GM11168 (cell line): ENCODE measurements around the gene STC2.
"Not testable (repeated sequence)": the region's sequence is repeated elsewhere in the genome, so short reads cannot be mapped to it uniquely, and the experiment has no call there.

Source experiments
- in situ Hi-C: fragments of 300-500 bp; cut with MboI; formaldehyde crosslinking; loops from one replicate; pipeline ENCODE4 v1.12.0; 2022; ENCODE audit warnings: low sequenced_read_pairs; ENCODE audit not compliant: unreplicated experiment

The STC2 gene

DNA sequence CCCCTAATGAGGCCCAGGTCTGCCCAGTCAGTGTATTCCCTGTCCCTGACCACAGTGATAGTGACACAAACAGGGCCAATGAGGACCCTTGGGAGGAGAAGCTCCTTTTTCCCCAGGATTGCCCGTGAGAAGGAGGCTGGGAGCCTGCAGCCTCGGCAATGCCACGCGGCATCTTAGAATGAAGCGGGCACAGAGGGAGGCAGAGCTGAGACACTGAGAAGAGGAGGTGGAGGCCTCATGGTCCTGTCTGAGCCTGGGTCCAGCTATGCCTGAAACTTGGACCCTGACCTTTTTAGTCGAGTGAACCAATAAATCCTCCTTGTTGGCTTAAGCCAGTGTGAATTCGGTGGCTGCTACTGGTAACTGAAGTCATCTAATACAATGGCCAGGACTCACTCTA is 28.4 kb downstream of the STC2 start:
- in situ Hi-C loops, result loop anchor here (25.0 kb wide), 1 partner anchor 262 kb away; no protein-coding TSS in a partner anchor

DNA sequence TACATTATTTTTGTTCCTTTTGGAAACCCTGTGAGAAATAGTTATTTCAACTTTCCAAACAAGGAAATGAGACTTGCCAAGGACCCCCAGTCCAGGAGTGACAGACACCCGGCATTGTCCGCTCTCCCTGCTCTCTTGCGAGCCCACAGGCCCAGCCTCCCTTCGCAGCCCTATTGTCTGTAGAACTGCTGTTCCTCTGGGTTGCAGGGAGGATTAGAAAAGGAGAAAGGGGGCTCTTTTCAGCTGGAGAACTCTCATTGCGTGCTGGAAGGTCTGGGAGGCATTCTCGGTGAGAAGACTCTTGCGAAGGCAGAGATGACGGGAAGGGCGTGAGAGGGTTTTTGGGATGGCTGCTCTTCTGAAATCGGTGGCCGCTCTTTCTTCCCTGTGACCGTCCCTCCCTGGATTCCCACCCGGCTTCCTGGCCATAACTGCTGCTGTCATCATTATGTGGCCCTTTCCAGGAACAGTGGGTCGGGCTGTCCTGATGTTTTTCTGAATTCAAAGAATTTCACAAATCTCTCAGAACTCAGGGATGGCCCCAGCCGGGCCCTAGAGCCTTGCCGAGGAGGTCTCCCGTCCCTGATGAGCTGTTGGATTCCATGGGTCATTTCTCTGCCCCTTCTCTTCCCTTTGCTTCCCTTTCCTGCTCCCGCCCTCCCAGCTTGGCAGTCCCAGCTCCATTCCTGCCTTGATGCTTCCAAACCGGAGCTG is 29.8 kb downstream of the STC2 start:
- in situ Hi-C loops, result no loop called here

DNA sequence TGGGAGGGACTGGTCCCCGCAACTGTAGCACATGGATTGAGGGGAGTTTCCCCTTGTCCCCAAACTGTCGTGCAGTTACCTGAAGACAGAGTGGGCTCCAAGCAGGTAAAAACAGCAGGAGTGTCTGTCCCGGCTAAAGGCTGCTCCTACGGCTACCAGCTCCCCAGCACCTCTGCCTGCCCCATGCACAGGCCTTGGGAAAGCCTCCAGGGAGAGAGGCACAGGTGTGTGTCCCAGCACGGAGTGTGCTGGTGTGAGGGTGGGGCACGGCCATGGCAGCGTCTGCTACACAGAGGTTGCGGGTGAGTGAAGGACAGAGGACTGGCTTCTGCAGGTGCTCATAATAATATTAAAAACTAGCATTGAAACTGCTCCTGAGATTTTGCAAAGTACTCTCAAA is 30.4 kb downstream of the STC2 start:
- in situ Hi-C loops, result no loop called here

DNA sequence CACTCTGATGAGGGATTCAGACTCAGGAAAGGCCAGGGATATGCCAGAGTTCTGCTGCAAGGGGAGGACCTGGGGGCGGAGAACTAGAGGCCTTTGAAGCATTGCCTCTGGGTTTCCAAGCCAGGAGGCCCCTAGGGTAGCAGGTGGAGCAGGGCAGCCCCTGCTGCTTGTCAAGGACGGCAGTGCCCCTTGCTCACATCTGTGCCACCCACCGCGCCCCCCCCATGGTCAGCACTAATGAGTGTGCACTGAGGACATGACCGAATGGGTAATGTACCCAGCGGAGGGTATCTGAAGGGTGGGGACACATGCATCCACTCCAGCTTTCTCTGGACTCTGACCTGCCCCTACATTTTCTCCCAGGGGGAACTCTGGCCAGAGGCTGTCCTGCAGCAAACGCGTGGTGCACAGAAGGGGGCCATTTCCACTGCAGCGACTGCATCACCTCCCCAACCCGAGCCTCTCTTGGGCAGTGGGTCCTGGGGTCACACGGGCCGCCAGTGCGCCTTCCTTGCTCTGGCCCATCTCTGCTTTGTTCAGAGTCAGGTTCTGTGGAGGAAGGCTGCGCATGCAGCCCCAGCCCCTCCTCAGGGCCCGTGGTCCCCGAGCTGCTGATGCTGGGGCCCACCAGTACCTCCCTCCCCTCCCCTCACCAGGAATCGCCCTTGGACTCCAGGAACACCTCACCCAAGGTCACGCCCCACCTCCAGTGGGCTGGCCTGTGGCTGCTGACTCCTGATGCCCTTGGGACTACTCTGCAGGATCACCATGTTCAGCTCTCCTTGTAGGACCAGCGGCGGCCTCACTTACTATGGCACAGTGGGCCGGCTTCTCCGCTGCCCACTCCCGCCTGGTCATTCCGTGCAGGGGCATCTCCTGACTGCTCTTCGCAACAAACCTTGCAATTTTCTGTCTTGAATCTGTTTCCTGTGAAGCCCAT is 31.2 kb downstream of the STC2 start:
- in situ Hi-C loops, result no loop called here

DNA sequence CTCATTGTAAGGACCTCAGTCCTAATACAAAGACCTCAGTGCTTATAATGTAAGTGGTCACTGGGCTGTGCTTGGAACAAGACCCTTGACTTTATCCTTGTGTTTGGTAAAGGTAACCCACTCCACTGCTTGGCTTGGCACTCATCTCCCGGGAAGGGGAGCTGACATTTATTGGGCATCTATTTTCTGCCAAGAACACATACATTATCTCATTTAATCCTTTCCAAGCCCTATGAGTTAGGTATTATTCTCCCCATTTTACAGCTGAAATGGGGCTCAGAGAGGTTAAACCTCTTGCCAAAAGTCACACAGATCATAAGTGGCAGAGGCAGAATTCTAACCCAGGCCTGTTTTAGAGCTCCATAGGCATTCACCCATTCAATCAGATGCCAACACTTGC is 32.4 kb downstream of the STC2 start:
- in situ Hi-C loops, result no loop called here

DNA sequence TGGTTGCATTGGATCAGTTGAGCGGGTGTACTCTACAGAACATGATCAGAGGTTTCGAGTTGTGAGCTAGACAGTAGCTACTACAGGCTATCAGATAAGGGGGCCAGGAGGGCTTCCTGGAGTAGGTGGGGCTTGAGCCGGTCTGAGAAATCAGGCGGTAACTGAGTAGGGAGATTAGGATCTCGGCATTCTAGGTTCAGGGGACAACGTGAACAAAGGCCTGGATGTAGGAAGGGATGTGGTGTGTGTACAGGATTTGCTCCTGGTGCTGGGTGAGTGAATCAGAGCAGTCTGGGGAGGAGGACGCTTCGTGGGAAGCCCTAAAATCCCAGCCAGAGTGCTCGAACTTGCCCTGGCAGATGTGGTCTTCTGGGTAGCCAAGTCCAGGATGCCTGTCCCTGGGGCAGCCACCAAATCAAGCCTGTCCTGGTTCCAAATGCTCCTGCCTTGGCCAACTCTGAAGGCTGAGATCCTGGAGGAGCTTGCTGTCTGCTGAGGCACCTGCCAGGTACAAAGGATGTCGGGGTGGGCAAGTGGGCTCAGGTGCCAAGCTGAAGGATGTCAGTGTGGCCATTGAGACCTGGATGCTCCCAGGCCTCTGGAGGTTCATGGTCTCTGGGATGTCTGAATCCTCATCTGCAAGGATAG is 33.4 kb downstream of the STC2 start:
- in situ Hi-C loops, result no loop called here

DNA sequence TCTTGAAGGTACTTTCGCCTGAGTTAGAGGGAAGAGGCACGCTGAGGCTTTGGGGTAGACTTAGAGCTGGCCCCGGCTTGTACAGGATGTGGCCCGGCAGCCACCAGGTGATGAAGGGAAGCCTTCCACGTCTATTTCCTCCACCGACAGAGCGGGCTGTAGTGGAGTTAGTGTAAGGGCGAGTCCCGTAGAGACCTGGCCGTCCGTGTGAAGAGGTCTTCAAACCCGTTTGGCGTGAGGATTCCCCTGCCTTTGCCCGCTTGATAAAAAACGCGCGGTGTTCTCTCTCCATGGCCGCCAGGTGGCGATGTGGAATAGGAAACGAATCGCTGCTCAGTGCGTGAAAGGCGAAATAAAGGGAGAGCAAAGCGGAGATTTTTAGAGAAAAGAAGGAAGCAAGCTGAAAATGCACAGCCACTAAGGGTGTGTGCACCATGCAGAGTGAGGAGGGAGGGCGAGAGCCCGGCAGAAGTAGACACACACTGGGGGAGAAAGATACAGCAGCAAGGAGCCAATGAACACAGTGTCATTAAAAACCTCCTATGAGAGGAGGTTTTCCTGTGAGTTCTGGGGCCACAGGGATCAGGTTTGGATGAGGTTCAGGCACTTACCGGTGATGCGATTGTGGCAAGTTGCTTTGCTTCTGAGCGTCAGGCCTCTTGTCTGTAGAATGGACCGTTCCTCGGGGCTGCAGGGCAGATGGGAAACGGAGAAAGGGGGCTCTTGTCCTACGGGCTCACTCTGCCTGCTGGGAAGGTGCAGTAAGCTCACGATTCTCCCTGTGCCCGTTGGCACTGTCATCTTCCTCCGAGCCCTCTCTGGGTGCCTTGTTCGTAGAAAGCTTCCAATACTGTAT is 34.2 kb downstream of the STC2 start:
- in situ Hi-C loops, result no loop called here

DNA sequence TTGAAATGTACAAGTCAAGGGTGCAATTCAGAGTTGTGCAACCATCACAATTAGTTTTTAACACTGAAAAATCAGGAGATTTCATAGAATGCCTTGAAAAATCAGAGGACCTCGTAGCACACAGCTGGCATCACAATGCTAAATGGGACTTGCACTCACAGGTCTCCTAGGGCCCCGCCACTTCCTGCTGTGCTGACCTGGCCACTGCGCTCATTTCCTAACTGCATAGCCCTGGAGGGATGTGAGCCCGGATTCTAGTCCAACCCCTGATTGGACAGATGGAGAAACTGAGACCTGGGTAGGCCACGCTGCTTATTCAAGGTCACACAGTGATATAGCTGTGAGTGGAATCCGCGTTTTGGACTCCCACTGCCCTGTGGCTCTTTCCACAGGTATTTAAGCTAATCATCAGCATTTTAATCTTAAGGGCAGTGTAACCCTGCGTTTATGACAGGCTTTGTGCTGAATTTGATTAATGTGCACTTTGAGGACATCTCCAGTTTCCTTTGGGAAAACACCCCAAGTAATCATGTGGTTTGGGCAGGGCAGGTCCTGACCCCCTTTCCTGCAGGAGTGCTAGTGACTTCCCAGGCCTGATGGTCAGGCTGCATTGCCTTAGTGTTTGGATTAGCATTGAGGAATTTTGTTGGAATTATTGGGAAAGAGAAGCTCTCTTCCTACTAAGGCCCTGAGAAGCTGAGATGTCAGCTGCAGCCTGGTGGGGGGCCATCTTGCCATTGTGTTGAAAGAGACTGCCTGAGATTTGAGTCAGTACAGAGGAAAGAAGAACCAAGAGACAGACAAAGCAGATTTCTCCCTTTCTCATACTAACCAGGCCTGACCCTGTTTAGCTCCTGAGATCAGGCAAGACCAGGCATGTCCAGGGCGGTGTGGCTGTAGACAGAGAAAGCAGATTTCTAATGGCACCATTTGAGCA is 36.2 kb downstream of the STC2 start:
- in situ Hi-C loops, result no loop called here

DNA sequence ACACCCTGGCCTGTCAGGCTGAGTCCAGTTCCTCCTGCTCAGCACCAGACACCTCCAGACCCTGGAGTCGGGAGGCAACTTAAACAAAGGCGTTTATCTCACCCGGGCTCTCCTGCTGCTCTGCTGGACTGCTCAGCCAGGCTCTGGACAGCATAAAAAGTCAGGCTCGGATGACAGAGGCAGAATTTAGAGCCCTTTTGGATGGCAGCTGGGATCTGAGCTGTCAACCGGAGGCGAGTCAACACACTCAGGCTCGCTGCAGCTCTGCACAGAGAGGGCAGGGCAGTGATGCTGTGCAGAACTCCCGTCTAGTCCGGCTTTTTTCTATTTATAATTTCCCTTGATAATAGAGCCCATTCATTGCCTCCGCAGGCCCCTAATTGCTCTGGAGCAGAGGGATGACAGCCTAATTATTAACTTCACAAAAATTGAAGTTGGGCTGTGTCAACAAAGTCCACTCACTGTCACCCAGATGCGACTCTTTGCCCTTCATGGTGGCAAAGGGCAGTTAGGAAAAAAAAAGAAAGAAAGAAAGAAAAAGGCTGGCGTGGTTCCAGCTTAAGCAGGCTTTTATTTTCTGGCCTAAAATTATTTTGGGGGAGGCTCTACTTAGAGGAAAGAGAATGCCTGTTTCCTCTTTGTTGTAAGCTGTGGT is 37.6 kb downstream of the STC2 start:
- in situ Hi-C loops, result no loop called here

DNA sequence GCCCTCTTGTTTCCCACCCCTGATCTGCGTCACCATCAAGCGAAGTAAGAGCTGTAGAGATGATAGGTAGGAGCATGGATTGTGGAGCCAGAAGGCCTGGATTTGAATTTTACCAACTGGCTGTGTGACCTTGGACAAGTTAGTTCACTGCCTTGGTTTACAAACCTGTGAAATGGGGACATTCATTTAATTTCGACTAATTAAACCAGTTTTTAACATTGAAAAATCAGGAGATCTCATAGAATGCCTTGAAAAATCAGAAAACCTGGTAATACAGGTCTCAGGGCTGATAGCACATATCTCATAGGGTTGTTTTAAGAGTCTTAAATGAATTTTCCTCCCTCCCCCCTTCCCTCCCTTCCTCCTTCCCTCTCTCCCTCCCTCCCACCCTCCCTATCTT is 38.8 kb downstream of the STC2 start:
- in situ Hi-C loops, result no loop called here

DNA sequence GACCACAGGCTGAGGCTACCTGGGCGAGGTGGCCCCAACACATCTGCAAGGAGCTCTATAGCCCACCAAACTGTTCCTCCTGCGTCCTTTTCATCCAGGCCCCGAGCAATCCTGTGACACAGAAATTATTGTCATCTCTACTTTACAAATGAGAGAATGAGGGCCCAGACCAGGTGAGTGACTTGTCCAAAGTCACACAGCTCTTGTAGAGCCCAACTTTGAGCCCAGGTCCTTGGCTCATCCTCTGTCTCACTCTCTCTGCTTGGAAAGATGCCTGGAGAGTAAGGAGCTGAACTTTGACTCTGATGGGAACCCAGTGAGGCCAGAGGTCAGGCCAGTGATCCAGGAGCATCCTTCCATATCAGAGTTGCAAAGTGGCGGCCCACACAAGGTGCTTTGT is 39.6 kb downstream of the STC2 start:
- in situ Hi-C loops, result no loop called here

DNA sequence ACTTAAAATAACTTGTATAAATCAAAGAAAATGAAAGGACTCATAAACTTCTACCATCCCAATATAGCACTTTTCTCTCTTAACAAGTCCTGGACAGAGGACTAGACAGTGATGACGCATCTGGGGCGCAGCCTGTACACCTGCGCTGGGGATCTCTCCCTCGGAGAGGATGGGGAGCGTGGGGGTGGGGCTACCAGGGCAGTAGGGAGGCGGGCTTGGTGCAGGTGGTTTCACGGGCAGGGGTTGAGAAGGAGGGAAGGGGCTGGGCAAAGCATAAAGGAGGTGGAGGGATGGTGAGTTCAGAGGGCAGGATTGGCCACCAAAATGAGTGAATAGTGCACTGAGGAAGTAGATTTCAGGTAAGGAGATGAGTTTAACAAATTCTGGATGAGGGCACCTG is 41.1 kb downstream of the STC2 start:
- in situ Hi-C loops, result no loop called here

DNA sequence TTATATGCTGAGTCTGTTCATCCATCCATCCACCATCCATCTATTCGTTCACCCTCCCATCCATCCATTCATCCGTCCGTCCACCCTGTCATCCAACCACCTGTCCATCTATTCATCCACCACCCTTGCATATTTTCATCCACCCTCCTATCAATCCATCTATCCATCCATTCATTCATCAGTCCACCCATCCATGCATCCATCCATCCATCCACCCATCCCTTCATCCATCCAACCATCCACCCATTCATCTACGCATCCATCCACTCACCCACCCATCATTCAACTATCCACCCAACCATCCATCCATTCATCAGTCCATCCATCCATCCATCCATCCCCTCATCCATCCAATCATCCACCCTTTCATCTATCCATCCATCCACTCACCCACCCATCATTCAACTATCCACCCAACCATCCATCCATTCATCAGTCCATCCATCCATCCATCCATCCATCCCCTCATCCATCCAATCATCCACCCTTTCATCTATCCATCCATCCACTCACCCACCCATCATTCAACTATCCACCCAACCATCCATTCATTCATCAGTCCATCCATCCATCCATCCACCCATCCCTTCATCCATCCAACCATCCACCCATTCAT is 43.8 kb downstream of the STC2 start:
- in situ Hi-C loops, result not testable (repeated sequence)

DNA sequence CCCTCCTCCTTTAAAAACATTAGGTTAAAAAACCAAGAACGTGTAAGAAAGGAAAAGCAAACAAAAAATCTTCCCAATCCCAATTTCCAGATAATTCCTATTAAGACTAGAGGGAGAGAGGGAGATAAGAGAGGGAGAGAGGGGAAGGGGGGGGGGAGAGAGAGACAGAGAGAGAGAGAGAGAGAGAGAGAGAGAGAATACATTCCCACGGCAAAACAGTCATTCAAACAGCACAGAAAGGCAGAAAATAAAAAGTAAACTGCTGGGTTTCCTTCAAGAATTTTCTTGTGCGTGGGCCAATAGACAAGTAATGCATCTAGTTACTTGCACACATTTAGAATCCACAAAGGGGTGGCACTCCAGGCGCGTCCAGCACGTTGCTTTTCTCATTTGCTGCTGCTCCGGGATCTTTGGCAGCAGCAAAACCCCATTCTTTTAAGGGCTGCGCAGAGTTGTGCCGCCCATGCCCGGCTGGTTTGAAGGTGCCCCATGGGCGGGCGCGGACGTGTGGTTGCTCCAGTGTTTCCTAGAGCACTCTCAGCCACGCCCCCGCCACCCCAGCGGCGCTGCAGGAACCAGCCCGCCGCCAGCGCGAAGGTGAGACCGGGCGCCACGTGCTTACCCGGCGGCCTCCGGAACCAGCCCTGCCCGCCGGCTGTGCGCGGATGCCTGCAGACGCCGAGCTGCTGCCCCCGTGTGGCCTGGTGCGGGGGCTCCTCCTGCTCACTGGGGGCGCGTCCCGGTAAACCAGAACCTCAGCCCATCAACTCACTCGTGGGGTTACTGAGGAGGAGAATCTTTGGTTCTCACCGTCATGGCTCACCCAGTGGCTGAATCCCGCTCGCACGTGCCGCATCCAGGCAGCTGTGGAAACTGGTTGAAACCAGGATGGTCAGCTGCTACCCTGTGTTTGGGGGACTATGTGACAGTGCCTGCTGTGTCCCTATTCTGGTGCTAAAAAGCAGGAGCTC is 44.6 kb downstream of the STC2 start:
- in situ Hi-C loops, result no loop called here

DNA sequence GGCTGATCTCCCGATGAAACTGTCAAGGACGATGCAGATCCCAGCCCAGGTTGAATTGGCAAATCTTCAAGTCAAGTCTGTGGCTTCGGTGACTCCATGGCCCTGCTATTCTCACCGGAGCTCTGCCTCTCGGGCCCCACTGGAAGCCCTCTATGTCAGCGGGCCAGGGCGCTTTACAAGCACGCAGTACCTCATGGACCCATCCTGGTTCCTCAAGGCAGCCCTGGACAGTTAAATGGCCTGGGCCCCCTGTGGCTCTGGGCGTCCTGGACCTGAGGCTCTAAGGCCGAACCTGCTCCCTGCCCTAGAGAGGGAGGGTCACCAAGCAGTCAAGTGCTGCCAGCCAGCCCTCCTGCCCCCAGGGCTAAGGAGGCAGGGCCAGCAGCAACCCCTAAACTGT is 45.3 kb downstream of the STC2 start:
- in situ Hi-C loops, result no loop called here

DNA sequence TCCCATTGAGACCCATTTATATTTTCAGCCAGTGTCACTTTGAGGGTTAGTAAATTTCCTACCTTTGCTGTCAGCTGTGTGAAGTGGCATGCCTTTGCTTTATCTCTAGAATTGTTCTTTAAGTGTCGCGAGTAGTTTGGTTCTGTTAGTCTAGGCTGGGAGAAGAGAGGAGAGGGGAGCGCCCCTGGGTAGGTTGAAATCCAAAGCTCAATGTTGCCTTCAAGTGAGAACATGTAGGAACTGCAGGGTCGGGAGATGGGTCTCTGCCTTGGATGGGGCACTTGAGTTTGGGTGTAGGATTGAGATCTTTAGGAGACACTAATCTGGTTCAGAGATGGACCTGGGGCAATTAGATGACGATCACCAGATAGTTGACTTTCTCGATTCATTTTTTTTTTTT is 46.3 kb downstream of the STC2 start:
- in situ Hi-C loops, result no loop called here

DNA sequence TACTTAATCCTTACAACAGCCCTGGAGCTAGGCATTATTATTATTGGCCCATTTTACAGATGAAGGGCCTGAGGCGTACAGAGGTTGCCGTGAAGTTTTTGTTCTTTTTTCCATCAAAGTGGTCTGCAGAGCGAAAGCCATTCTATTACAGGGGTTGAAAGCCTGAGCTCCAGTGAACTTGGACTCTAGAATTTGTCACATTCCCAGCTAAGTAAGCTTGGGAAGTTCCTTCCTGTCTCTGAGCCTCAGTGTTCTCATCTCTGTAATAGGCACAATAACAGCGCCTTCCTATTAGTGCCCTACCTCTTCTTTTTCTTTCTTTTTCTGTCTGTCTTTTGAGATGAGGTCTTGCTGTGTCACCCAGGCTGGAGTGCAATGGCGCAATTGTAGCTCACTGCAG is 49.0 kb downstream of the STC2 start:
- in situ Hi-C loops, result no loop called here
